GM12873 (cell line): Measurements from ENCODE around the gene ZFYVE1.

Experiments used
- TF ChIP-seq, protein P1 (sequence below): IDR thresholded peaks from 2 replicates; pipeline ENCODE4 v1.5.1; 2012; ENCODE audit warnings: low read depth, mild to moderate bottlenecking, moderate library complexity, low read length, control low read depth; ENCODE audit not compliant: insufficient read depth; ENCODE audit errors: missing control alignments

The ZFYVE1 gene

DNA sequence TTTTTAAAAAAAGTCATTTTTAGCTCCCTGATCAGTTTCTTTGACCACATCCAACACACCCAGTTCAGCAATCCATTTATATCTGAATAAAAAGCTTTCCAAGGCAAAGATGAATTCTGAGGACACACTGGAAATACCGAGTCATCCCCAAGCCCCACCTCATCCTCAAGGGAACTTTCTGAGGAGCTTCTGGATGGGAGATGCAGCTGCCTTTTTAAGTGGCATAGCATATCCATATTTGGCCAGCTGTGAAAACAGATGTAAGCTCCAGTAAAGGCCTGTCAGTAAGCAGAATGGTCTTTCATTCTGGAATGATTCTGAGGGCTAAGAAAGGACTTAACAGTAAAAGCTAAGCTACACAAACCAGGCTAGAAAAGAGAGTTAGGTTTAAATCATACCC, 18.4 kb downstream of the ZFYVE1 start:
- TF ChIP-seq, protein P1, sequence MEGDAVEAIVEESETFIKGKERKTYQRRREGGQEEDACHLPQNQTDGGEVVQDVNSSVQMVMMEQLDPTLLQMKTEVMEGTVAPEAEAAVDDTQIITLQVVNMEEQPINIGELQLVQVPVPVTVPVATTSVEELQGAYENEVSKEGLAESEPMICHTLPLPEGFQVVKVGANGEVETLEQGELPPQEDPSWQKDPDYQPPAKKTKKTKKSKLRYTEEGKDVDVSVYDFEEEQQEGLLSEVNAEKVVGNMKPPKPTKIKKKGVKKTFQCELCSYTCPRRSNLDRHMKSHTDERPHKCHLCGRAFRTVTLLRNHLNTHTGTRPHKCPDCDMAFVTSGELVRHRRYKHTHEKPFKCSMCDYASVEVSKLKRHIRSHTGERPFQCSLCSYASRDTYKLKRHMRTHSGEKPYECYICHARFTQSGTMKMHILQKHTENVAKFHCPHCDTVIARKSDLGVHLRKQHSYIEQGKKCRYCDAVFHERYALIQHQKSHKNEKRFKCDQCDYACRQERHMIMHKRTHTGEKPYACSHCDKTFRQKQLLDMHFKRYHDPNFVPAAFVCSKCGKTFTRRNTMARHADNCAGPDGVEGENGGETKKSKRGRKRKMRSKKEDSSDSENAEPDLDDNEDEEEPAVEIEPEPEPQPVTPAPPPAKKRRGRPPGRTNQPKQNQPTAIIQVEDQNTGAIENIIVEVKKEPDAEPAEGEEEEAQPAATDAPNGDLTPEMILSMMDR = no peak

DNA sequence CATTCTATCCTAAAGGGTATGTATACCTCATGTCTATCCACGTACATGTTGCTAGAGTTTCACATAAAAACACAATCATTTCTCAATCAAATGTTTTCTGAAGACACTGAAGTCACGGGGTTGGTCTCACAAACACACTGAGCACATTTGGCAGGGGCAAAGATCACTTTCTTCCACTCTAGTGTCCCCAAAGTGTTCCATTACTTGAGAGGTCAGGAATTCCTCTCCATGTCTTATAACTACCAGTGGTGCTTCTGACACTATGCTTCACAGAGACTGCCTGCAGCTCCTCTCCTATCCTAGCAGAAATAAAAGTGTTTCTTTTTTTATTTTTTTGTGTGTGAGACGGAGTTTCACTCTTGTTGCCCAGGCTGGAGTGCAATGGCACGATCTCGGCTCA, 19.1 kb downstream of the ZFYVE1 start:
- TF ChIP-seq, protein P1 = no peak

DNA sequence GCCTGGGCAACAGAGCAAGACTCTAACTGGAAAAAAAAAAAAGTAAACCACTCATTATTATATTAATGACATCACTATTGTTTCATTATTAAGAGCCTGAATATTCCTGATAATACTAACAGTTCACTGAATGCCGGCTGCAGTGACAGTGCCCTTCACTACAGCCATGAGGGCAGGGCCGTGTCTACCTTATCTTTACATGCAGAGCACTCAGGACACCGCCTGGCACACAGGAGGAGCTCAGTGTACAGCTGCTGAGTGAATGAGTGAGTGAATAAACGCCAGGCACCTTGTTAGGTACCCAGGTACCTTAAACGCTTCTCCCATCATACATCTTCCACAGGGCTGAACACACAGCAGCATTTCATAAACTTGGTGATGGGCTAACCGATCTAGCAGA, 23.2 kb downstream of the ZFYVE1 start:
- TF ChIP-seq, protein P1 = no peak

DNA sequence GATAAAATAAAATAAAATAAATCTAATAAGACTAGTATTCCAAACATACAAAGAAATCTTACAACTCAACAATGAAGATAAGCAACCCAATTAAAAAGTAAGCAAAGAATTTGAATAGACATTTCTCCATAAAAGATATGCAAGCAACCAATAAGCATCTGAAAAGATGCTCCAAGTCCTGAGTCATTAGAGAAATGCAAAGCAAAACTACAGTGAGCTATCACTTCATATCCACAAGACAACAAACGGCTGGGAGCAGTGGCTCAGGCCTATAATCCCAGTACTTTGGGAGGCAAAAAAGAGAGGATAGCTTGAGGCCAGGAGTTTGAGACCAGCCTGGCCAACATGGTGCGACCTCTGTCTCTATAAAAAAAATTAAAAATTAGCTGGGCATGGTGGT, 26.8 kb downstream of the ZFYVE1 start:
- TF ChIP-seq, protein P1 = no peak

DNA sequence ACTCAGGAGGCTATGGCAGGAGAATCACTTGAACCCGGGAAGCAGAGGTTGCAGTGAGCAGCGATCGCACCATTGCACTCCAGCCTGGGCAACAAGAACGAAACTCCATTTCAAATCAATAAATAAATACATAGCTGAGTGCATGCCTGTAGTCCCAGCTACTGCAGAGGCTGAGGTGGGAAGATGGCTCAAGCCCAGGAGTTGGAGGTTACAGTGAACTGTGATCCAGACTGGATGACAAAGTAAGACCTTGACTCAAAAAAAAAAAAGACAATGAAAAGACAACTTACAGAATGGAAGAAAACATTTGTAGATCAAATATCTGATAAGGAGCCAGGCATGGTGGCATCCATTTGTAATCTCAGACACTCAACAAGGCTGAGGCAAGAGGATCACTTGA, 27.6 kb downstream of the ZFYVE1 start:
- TF ChIP-seq, protein P1 = no peak

DNA sequence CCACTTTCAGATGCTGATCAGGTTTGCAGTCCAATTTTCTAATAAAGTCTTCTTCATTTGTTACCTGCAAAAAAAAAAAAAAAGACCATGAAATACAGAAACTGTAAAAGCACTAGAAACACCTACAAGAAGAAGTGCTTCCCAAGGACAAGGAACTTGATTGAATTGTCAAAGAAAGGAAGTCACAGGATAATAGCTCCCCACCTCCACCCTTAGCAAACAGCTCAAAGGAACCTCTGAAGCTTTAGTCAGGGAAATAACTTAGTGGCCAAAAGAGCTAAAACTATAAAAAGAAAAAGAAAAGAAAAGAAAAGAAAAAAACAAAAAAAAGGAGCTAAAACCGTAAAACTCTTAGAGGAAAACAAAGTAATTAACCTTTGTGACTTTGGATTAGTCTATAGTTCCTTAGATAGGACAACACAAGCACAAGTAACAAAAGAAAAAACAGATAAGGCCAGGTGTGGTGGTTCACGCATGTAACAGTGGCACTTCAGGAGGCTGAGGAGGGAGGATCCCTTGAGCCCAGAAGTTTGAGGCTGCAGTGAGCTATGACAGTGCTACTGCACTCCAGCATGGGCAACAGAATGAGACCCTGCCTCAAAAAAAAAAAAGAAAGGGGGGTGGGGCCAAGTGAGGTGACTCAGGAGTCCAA, 28.5 kb downstream of the ZFYVE1 start:
- TF ChIP-seq, protein P1 = no peak

DNA sequence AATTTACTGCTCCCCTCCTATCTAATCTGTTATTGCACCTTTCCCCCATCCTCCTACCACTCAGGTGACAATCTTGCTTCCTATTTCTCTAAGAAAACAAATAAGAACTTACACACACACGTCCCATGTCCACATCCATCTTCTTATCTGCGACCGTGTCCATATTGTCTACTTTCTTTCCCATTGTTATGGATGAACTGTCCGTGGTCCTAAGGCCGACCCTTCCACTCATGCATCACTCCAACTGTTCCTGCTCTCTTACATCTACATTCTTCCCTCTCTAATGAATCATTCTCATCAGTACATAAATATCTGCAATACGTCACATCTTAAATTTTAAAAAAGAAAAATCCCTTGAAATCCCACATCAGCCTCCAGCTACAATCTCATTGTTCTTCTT, 30.0 kb downstream of the ZFYVE1 start:
- TF ChIP-seq, protein P1 = no peak
